Panc1 (cell line): ENCODE measurements around the gene PTTG1IP. TPM values are rescaled to one million over a fixed set of nuclear protein-coding genes. Genes with fewer than 3 reads are reported as not detected.

Source experiments
- ATAC-seq: fragments of 200-7000 bp; cut with Tn5 transposase; 2 replicates; pipeline ENCODE4 v1.9.1; 2020; ENCODE audit warnings: mild to moderate bottlenecking, moderate library complexity
- BruUV-seq: library from RNA; stranded (reverse); fragments of 400-500 nt; replicated peaks from 2 replicates; lab custom pipeline; 2021; lab: Mats Ljungman, UMichigan
- CTCF ChIA-PET: fragments of 300-600 bp; sonication (Branson Sonifier 250); formaldehyde crosslinking; loops from one replicate; lab custom pipeline; 2022; ENCODE audit warnings: antibody characterized with exemption; lab: Charles Lee
- POLR2A ChIA-PET: fragments of 300-600 bp; sonication (Branson Sonifier 250); formaldehyde crosslinking; loops from one replicate; lab custom pipeline; 2022; ENCODE audit warnings: antibody characterized with exemption; lab: Charles Lee
- DNase-seq: peaks from one replicate; pipeline ENCODE4 v3.0.0-alpha.2; 2010; ENCODE audit warnings: low read depth, low spot score
- H3K27ac ChIP-seq: 2 replicates; pipeline ENCODE4 v1.5.1; 2011; ENCODE audit warnings: mild to moderate bottlenecking, low read length, inconsistent platforms
- H3K27me3 ChIP-seq: fragments of 200-500 bp; sonication (Bioruptor generic); 2 replicates; pipeline ENCODE4 v1.6.0; 2014; ENCODE audit warnings: low read length, inconsistent platforms; ENCODE audit not compliant: control insufficient read depth, insufficient read depth
- H3K36me3 ChIP-seq: fragments of 200-500 bp; sonication (Bioruptor generic); 2 replicates; pipeline ENCODE4 v1.5.1; 2014; ENCODE audit warnings: inconsistent platforms, mild to moderate bottlenecking, low read length, moderate library complexity; ENCODE audit not compliant: control insufficient read depth, insufficient read depth
- H3K4me1 ChIP-seq: 2 replicates; pipeline ENCODE4 v1.5.1; 2011; ENCODE audit warnings: inconsistent platforms, mild to moderate bottlenecking, low read length, moderate library complexity; ENCODE audit not compliant: control insufficient read depth, insufficient read depth
- H3K4me3 ChIP-seq, 2 experiments: 2 replicates each; pipeline ENCODE4 v1.5.1; 2011 to 2012; ENCODE audit warnings: low read depth in 2 of 2, low read length in 2 of 2, mild to moderate bottlenecking in 2 of 2, inconsistent platforms in 1 of 2, moderate library complexity in 1 of 2
- H3K9me3 ChIP-seq: fragments of 200-500 bp; sonication (Bioruptor generic); 2 replicates; pipeline ENCODE4 v1.5.1; 2014; ENCODE audit warnings: low read depth, mild to moderate bottlenecking, inconsistent platforms, low read length, moderate library complexity; ENCODE audit not compliant: control insufficient read depth, insufficient read depth
- POLR2AphosphoS5 ChIP-seq: IDR thresholded peaks from 2 replicates; pipeline ENCODE4 v1.6.1; 2012; ENCODE audit warnings: mild to moderate bottlenecking, low read depth, low read length, moderate library complexity
- SIN3A ChIP-seq: IDR thresholded peaks from 2 replicates; pipeline ENCODE4 v1.6.1; 2012; ENCODE audit warnings: low read depth, mild to moderate bottlenecking, low read length, moderate library complexity, borderline replicate concordance; ENCODE audit not compliant: insufficient read depth
- TCF7L2 ChIP-seq: IDR thresholded peaks from 2 replicates; pipeline ENCODE4 v1.6.1; 2011; ENCODE audit warnings: mild to moderate bottlenecking, low read depth, low read length, inconsistent platforms
- in situ Hi-C: cut with HindIII; loops from 2 replicates; pipeline ENCODE4 v1.10.0; 2016; ENCODE audit warnings: low sequenced_read_pairs, low pct_unique_long_range_greater_than_20kb
- intact Hi-C: fragments of 100-400 bp; cut with micrococcal nuclease; formaldehyde crosslinking; loops from one replicate; pipeline ENCODE4 v1.10.0; 2022; ENCODE audit not compliant: unreplicated experiment
- total RNA-seq: library from RNA; stranded (reverse); gene quantifications from one replicate; pipeline ENCODE4 v1.2.1, GENCODE V29; 2021; ENCODE audit not compliant: unreplicated experiment
- TF ChIP-seq, protein P1 (sequence below): fragments of 450-650 bp; IDR thresholded peaks from 2 replicates; pipeline ENCODE4 v1.5.1; 2017; ENCODE audit warnings: mild to moderate bottlenecking
- TF ChIP-seq, protein P2 (sequence below), 2 experiments: IDR thresholded peaks; 2 replicates each; pipeline ENCODE4 v1.6.1; 2011 to 2012; ENCODE audit warnings: low read depth in 2 of 2, control low read depth in 1 of 2, low read length in 1 of 2, mild to moderate bottlenecking in 1 of 2, moderate library complexity in 1 of 2; ENCODE audit not compliant: insufficient read depth in 1 of 2

The PTTG1IP gene
- total RNA-seq, 1 experiment from 2014 or later: 226 TPM

DNA sequence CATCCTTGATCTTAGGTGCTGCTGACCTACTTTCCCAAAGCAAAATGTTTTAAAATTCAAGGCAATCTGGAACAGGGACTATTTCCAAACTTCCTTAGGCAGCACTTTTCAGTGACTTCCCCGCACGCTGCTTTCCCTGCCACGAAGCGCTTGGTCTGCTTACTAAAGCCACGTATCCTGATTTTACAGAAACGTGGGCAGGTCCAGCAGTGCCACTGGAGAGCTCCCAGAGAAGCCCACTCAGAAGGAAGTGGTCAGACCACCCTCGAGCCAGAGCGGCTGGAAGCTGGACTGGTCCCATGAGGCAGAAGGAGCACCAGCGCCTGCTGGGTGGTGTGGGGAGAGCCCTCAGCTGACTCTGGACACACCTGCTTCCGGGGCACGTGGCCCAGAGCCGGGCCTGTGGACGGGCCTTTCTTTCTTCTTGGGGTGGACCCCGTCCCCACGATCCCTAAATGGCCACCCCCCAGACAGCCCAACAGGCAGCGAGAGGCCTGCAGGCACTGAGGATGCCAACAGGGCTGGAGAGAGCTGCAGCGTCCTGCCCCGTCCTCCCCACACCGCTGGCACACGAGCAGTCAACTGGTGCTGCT, 23.2 kb downstream of the PTTG1IP start:
- Histone ChIP-seq H3K27ac (no peak overlapping the region), H3K27me3 (no peaks in the 10 kb centered on the region), H3K9me3 (no peaks in the 10 kb centered on the region), H3K36me3 (peaks cover 5% of the 10 kb centered on the region), H3K4me1 (peaks cover 18% of the 10 kb centered on the region), H3K4me3 (no peak overlapping the region)
- POLR2A ChIA-PET: no interaction called here
- TF ChIP-seq, protein P1, sequence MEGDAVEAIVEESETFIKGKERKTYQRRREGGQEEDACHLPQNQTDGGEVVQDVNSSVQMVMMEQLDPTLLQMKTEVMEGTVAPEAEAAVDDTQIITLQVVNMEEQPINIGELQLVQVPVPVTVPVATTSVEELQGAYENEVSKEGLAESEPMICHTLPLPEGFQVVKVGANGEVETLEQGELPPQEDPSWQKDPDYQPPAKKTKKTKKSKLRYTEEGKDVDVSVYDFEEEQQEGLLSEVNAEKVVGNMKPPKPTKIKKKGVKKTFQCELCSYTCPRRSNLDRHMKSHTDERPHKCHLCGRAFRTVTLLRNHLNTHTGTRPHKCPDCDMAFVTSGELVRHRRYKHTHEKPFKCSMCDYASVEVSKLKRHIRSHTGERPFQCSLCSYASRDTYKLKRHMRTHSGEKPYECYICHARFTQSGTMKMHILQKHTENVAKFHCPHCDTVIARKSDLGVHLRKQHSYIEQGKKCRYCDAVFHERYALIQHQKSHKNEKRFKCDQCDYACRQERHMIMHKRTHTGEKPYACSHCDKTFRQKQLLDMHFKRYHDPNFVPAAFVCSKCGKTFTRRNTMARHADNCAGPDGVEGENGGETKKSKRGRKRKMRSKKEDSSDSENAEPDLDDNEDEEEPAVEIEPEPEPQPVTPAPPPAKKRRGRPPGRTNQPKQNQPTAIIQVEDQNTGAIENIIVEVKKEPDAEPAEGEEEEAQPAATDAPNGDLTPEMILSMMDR: no peak
- no peak for TF ChIP-seq SIN3A
- no peak for TF ChIP-seq TCF7L2
- TF ChIP-seq POLR2AphosphoS5: no peak
- TF ChIP-seq, protein P2, sequence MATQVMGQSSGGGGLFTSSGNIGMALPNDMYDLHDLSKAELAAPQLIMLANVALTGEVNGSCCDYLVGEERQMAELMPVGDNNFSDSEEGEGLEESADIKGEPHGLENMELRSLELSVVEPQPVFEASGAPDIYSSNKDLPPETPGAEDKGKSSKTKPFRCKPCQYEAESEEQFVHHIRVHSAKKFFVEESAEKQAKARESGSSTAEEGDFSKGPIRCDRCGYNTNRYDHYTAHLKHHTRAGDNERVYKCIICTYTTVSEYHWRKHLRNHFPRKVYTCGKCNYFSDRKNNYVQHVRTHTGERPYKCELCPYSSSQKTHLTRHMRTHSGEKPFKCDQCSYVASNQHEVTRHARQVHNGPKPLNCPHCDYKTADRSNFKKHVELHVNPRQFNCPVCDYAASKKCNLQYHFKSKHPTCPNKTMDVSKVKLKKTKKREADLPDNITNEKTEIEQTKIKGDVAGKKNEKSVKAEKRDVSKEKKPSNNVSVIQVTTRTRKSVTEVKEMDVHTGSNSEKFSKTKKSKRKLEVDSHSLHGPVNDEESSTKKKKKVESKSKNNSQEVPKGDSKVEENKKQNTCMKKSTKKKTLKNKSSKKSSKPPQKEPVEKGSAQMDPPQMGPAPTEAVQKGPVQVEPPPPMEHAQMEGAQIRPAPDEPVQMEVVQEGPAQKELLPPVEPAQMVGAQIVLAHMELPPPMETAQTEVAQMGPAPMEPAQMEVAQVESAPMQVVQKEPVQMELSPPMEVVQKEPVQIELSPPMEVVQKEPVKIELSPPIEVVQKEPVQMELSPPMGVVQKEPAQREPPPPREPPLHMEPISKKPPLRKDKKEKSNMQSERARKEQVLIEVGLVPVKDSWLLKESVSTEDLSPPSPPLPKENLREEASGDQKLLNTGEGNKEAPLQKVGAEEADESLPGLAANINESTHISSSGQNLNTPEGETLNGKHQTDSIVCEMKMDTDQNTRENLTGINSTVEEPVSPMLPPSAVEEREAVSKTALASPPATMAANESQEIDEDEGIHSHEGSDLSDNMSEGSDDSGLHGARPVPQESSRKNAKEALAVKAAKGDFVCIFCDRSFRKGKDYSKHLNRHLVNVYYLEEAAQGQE (IDR thresholded peaks at IDR 0.05; ENCODE audit: insufficient read depth in 1 of 2, low read depth in 2 of 2, low read length in 1 of 2): no peak
- no TSS peak for BruUV-seq
- intact Hi-C loops: no loop called here
- in situ Hi-C loops: no loop called here
- ATAC-seq: no peak
- DNase-seq: no peak
- CTCF ChIA-PET: no interaction called here

GRCh38 chr21:44849616-44850130, 23.8 kb downstream of the PTTG1IP start:
- Histone ChIP-seq H3K36me3 (peaks cover 5% of the 10 kb centered on the region), H3K27me3 (no peaks in the 10 kb centered on the region), H3K27ac (no peak overlapping the region), H3K4me3 (no peak overlapping the region), H3K4me1 (peaks cover 18% of the 10 kb centered on the region), H3K9me3 (no peaks in the 10 kb centered on the region)
- ChIA-PET POLR2A (no interaction called here), CTCF (no interaction called here)
- in situ Hi-C loops: no loop called here
- ATAC-seq (no peak), DNase-seq (no peak)
- TF ChIP-seq TCF7L2 (no peak), SIN3A (no peak), POLR2AphosphoS5 (no peak)
- TF ChIP-seq, protein P1: no peak
- TF ChIP-seq, protein P2 (IDR thresholded peaks at IDR 0.05; ENCODE audit: insufficient read depth in 1 of 2, low read depth in 2 of 2, low read length in 1 of 2): no peak
- intact Hi-C loops: no loop called here
- BruUV-seq: TSS peak; percentile 79
